ENCODE results near the gene THRAP3. TPM values are rescaled to one million over a fixed set of nuclear protein-coding genes. Genes with fewer than 3 reads are reported as not detected.
A peak's percentile ranks its signal among the peaks of the same experiment; 100 is the strongest.

THRAP3 gene
- total RNA-seq, 1 experiment from 2014 or later = 76.3 TPM

DNA sequence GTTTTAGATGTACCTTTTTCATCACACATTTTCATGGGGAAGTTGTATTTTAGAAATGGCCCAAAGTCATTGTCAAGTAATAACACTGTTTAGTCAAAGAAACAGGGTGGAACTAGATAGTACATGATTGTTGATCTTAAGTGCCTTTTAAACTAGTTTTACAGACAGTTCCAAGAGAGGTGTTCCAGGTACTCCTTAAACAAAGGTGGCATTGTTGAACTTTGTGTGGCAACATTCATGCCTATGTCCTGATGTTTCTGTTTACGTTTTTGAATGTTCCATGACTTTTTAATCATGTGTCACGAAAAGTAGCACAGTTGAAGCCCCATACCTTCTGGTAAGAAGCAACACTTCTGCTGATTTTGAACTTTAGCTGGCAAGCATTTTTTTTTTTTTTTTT, 72.8 kb downstream of the THRAP3 start:
- DNase-seq (ENCODE audit: low read depth) = no peak

DNA sequence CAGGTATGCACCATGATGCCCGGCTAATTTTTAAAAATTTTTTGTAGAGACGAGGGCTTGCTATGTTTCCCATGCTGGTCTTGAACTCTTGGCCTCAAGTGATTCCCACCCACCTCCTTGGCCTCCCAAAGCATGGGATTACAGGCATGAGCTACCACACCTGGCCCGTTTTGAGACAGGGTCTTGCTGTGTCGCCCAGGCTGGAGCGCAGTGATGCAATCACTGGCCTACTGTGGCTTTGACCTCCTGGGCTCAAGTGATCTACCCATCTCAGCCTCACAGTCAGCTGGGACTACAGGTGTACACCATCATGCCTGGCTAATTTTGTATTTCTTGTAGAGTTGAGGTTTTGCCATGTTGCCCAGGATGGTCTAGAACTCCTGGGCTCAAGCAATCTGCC, 74.4 kb downstream of the THRAP3 start:
- DNase-seq (ENCODE audit: low read depth) = no peak

DNA sequence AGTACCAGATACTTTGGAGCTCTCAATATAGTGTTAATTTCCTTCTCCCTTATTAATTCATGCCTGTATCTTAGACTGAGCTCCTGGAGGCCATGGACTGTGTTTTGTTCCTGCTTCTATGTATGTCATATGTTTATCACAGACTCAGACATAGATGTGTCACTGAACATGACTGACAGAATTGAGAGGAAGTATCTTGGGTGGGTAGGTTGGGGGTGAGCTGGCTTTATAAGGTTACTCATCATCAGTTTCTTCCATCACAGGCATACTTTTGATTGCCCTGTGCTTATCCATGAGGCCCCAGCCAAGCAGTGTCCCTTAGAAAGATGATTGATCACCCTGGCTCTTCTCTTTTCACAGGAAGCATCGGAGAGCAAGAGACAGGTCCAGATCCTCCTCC, 76.3 kb downstream of the THRAP3 start:
- DNase-seq (ENCODE audit: low read depth) = peak; percentile 28

DNA sequence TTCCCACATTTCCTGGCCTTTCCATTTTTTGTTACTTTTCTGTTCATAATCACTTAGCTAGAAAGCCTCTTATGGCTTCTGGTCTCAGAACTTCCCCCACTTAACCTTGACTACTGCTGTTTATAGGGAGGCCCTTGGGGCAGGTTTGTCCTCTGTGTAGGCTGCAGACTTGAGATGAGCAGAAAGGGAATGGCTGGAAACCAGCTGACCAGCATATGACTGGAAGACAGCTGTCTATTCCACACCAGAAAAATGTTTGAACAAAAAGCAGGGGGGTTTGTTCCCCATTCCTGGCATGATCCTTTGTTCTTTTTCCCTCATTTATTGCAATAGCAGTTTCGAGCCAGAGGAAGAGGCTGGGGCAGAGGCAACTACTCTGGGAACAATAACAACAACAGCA, 77.0 kb downstream of the THRAP3 start:
- no peak for DNase-seq (ENCODE audit: low read depth)

DNA sequence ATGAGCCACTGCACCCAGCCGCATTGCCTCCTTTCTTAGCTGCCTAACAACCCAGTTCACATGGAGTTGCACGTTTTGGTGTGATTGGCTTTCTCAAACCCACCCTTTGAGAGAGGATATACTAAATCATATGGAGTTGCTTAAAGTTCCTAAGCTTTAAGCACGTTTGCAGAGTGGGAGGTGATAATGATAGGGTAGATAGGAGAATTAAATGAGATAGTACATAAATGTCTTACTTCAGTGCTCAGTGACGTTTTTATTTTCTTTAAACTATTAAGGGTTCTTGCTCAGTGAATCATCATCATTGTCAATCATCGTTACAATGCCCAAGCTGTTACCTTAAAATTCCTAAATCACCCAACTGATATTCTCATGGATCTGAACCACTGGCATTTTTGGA, 79.0 kb downstream of the THRAP3 start:
- no peak for DNase-seq (ENCODE audit: low read depth)

DNA sequence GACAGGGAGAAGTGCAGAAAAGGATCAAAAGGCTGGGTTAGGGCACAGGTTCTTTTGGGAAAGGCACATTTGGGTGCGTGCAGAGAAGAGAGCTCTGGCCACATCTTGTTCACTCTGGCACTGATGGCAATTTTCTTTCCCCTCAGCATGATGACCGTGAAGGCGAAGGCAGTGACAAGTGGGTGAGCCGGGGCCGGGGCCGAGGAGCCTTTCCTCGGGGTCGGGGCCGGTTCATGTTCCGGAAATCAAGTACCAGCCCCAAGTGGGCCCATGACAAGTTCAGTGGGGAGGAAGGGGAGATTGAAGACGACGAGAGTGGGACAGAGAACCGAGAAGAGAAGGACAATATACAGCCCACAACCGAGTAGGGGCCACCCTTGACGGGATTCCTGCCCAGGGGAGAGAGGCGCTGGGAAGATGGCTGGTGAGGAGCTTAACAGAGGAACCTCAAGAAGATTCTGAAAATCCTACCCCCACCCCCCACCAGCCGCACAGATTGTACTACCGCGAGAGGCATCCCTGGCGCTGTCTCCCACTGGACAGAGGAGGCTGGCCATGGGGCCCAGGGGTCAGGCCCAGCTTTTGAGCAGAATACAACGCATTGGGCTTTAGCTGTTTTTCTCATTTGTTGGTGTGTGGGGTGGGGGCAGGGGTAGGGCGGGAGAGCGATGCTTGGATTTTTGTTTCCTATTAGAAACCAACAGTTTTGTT, 79.6 kb downstream of the THRAP3 start:
- DNase-seq (ENCODE audit: low read depth) = no peak

DNA sequence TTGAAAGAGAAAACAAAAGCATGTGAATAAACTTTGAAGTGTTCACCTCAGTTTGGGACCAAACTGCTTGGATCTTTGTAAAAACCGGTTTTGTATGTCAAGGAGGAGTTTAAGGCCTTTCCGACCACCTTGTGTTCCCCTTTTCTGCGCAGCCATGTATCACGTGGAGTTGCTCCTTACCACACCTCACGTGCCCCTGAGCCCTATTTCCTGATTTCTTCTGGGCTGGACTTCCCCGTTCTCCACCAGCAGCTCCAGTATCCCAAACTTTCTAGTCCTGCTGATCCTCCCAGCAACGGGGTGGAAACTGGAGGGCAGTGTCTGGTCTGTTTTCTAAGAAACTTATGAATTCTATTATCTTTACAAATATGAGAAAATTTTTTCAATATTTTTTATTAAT, 80.3 kb downstream of the THRAP3 start:
- no peak for DNase-seq (ENCODE audit: low read depth)

DNA sequence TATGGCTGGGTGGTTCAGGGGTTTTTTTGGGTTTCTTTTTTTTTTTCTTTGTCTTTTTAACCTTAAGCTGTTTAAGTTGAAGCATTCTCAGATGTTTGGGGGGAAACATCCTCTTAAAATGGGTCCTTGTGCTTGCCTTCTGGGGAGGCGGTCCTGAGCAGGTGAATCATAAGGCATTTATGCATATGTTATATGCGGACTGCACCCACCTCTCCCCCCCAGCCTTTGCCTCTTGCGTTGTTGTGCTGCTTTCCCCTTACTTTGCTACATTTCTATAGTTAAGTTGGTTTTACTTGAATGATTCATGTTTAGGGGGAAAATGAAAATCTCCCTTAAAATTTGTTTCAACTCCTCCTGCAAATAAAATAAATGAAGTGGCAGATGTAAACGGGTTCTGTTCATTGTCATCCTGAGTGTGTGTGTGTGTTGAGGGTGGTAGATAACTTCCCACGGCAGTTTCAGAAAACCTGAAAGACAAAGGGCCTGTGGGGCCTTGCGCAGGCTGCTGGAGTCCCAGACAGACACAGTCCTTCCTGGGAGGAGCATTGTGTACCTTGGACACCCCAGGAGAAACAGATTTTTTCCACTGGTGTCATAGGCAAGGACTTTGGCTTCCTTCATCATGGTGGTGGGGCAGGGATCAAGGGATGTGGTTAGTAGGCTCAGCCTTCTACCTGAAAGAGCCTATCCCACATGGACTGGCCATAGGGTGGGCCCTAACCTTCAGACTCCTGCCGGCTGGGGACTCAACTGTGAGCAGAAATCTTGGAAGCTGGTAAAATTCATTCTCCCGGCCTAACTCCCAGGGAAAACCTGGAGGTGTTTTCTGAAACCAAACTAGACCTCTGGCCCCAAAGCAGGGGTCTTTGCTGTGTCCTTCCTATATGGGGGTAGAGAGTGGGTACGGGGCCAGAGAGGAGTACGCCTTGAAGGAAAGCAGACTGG, 81.0 kb downstream of the THRAP3 start:
- no peak for DNase-seq (ENCODE audit: low read depth)

DNA sequence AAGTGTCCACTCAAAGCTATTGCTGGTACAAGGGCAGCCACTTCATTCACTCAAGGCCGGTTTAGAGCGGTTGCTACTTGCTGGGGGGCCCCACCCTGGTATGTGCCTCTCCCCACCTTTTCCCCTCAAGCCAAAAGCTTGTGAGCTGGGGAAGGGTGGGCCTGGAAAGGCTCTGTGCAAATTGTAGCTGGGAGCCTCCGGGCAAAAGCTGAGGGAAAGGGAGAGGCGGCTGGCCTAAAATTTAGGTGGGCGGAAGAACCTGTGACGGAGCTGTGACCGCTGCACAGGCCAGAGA, 81.6 kb downstream of the THRAP3 start:
- no peak for DNase-seq (ENCODE audit: low read depth)

DNA sequence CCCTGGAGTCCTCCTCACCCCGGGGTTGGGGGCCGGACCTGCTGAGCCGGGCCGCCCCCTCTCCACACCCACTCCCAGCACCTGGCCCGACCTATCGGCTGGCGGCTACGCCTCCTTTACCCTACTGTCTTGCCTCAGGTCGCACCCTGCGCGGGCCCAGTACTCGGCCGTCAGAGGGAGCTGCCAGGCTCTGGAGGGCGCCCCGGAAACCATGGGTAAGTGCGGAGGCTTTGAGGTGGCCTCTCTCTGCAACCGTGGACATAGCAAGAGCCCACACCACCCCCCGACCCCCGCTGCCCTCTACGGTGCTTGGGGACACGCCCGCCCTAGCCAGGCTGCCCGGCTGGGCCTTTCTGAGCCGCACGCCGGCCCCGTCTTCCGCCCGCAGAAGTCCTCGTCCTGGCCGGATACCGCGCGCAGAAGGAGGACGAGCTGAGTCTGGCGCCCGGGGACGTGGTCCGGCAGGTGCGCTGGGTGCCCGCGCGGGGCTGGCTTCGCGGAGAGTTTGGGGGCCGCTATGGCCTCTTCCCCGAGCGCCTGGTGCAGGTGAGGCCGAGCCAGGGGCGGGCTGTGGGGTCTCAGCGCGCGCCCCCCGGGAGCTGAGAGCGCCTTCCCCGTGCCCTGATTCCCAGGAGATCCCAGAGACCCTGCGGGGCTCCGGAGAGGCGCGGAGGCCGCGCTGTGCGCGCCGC, 82.1 kb downstream of the THRAP3 start, which contains the start of gene SH3D21:
Gene SH3D21 (plus strand): TSS at position 159 of the 692 bp plus-strand sequence. CDS start 53 bp downstream, at position 212.
- DNase-seq (ENCODE audit: low read depth) = peak; percentile 55

DNA sequence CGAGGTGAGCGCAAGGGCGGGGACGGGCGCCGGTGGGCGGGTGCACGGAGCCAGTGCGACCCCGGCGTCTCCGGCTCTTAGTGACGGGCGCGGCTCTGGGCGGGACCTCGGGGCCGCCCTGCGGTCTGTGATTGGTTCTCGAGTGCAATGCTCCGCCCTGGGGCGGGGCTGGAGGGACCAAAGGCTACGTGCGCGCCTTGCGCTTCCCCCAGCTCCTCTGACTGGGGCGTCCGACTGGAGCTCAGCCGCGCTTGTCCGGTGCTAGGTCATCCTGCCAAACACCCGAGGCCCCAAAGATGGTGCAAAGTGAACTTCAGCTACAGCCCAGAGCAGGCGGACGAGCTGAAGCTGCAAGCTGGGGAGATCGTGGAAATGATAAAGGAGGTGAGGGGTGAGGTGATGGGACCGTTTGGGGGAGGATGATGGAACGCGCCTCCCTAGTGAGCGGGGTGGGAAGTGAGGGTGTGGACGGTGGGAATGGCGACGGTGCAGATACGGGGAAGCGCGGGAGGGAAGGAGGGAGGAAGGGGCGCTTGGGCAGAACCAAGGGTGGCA, 82.7 kb downstream of the THRAP3 start:
- peak; percentile 97 for DNase-seq (ENCODE audit: low read depth)

DNA sequence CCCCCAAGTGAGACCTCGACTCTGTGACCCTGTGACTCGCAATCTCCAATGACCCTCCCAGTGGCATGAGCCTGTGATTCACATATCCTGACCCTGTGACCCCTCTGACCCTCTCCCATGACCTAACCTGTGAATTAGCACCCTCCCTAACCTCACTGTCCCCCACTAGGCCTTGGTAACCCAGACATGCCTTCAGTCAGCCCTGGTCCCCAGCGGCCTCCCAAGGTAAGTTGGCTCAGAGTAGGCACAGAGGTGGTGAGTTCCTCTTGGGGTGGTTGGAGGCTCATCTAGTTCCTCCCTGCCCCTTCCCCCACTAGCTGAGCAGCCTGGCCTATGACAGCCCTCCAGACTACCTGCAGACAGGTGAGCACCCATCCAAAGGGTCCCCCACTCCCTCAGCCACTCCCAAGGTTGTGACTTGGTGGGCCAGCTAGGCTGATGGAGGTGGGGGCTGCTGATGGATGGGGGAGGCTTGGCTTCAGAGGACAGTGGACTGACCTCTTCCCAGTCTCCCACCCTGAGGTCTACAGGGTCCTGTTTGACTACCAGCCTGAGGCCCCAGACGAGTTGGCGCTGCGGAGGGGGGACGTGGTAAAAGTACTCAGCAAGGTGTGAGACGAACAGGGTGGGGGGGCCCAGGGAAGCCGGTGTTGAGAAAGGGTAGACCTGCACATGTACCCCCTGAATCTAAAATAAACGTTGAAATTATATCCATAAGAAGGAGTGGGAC, 83.5 kb downstream of the THRAP3 start:
- no peak for DNase-seq (ENCODE audit: low read depth)

DNA sequence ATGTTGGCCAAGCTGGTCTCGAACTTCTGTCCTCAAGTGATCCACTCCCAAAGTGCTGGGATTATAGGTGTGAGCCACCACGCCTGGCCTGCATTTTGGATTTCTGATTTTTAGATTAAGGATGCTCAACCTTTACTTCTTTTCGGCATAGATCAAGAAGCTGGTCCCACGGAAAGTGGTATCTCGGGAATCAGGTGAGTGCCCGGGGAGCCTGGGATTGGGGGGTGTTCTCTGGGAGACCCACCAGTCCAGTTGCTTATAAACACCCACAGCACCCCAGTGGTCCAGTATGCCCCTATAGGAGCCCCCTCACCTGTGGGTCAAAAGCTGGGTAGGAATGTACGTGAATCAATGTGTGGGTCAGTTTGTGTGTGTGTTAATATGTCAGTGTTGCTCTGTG, 85.2 kb downstream of the THRAP3 start:
- DNase-seq (ENCODE audit: low read depth) = no peak

DNA sequence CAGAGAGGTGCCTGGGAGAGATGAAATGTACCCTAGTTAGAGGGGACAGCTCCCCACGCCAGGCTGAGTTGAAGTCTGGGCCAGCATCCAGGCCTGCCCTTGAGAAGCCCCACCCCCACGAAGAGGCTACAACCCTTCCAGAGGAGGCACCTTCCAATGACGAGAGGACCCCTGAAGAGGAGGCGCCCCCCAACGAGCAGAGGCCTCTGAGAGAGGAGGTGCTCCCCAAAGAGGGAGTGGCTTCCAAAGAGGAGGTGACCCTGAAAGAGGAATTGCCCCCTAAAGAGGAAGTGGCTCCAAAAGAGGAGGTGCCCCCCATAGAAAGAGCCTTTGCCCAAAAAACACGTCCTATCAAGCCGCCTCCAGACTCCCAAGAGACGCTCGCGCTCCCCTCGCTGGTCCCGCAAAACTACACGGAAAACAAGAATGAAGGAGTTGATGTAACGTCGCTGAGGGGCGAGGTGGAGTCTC, 96.1 kb downstream of the THRAP3 start:
- no peak for DNase-seq (ENCODE audit: low read depth)

DNA sequence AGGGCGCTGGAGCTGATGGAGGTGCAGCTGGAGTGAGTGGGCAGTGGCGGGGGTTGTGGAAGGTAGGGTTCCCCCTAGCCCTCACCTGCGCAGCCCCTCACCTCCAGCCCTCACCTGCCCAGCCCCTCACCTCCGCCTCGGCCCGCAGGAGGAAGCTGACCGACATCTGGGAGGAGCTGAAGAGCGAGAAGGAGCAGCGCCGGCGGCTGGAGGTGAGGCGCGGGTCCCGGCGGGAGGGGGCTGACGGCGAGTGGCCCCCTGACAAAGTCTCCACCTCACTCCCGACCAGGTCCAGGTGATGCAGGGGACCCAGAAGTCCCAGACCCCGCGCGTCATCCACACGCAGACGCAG, 96.5 kb downstream of the THRAP3 start:
- no peak for DNase-seq (ENCODE audit: low read depth)

DNA sequence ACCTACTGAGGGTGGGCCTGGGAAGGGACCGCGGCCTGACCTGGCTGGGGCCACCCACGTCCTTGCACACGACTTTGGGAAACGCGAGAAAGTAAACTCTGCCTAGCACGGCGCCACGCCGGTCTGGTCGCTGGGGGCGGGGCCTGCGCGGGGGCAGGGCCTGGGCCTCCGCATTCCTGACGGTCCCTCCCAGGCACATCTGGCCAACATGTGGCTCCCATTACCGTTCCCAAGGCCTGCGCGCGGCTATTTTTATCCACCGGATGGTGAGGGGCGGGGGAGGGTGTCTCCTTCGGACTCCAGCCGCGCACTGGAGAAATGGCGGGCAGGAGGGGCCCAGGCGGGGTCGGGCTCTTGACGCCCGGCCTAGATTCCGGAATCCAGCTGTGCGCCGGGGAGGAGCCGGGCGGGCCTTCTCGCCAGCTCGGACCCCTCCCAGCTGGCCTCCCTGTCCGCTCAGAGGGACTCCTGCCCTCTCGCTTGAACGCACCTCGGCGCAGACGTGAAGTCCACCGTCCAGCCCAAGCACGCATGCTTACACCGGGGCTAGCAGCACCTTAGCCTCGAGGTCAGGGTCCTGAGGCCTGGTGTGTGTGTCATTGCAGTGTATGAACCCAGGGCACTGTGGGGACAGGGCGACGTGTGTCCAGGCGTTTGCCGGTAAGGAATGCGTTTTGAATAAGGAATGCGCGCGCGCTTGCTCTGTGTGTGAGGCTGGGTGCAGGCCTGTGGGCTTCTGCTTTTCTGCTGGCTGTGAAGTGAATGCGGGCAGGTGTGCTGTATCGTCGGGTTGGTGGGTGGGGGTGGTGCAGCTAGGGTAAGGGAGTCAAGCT, 97.1 kb downstream of the THRAP3 start:
- DNase-seq (ENCODE audit: low read depth) = no peak

DNA sequence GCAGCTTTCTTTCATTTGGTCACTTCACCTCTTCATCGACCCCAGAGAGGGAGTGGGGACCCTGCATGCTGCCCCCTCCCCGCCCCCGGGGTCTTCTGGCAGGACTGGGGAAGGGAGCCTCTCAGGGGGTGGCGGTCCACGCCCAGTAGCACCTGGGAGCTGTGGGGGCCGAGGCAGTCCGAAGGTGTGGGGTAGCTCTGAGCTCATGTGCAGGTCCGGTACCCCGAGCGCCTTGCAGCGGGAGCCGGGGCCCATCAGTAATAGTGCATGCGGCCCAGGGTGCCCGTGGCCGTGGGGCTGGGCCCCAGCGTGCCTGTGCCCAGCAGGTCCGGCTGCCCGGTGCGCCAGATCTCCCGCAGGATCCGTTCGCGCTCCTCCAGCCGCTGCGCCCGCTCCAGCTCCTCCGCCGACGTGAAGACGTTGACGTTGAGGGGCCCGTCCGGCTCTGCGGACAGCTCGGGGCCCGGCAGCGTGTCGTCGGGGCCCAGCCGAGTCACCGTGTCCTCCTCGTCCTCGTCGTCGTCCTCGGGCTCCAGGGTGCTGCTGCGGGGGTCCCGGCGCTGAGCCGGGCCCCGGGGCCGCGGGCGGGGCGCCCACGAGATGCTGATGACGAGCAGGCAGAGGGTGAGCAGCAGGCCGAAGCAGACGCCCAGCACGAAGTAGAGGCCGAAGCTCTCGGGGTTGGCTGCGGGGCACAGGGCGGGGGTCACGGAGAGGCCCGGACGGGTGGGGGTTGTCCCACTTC, 98.0 kb downstream of the THRAP3 start:
- DNase-seq (ENCODE audit: low read depth) = no peak

DNA sequence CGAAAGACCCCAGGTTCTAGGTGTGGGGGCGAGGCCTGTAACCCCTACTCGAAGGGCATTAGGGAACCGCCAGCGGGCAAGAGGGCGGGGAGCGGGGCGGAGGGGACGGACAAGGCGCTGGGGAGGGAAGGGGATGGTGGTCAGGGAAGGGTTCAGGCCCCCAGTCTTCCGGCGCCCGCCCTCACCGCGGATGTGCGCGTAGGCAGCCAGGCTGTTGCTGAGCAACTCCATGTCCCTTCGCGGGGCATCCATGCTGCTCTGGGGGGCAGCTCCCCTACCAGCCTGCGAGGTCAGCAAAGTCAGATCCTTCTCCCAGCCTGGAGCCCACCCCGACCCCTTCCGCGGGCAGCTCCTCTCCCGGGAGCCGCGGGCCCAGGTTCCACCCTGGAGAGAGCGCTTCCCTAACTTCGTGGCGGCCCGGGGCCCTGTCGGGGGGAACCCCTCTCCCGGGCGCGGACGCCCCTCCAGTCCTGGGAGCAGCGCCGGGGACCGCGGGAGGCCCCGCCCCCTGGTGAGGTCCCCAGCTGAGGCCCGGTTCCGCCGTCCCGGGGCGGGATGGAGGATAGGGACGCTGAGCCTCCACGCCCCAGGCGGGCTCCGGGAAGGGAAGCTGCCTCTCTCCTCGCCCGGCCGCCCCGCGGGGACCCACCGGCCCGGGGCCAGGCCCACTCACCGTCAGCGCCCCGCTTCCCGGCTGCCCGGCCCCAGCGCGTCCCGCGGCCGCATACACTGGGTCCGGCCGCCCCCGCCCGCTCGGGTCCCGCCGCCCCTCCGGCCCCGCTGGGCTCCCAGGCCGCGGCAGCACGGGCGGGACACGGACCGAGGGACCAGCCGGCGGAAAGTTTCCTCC, 98.8 kb downstream of the THRAP3 start:
- DNase-seq (ENCODE audit: low read depth) = peak; percentile 54

Measured in Daoy (cell line).